Endodermal cell (in vitro differentiated cells): Measurements from ENCODE around the gene COPE. TPM values are rescaled to one million over a fixed set of nuclear protein-coding genes. Genes with fewer than 3 reads are reported as not detected.
"Not testable (repeated sequence)": the region's sequence is repeated elsewhere in the genome, so short reads cannot be mapped to it uniquely, and the experiment has no call there.

Experiments
- DNase-seq: peaks from one replicate; pipeline ENCODE4 v3.0.0-alpha.2; 2017
- H3K27ac ChIP-seq: 2 replicates; pipeline ENCODE4 v1.5.1; 2013; ENCODE audit warnings: mild to moderate bottlenecking, low read depth, low read length, moderate library complexity
- H3K27me3 ChIP-seq: 2 replicates; pipeline ENCODE4 v1.6.1; 2013; ENCODE audit warnings: mild to moderate bottlenecking, low read length, moderate library complexity; ENCODE audit not compliant: insufficient read depth, control insufficient read depth, poor library complexity, severe bottlenecking
- H3K36me3 ChIP-seq: 2 replicates; pipeline ENCODE4 v1.7.0; 2013; ENCODE audit warnings: mild to moderate bottlenecking, low read length, moderate library complexity; ENCODE audit not compliant: control insufficient read depth, insufficient read depth
- H3K4me1 ChIP-seq: one replicate; pipeline ENCODE4 v1.7.0; 2013; ENCODE audit warnings: low read length; ENCODE audit not compliant: control insufficient read depth, insufficient read depth
- H3K4me3 ChIP-seq: 2 replicates; pipeline ENCODE4 v1.5.1; 2013; ENCODE audit warnings: mild to moderate bottlenecking, low read length, moderate library complexity
- H3K9ac ChIP-seq: 2 replicates; pipeline ENCODE4 v1.6.1; 2013; ENCODE audit warnings: mild to moderate bottlenecking, low read length, moderate library complexity; ENCODE audit not compliant: poor library complexity, severe bottlenecking; ENCODE audit errors: extremely low read depth
- H3K9me3 ChIP-seq: 2 replicates; pipeline ENCODE4 v1.6.1; 2013; ENCODE audit warnings: mild to moderate bottlenecking, low read length, moderate library complexity; ENCODE audit not compliant: control insufficient read depth
- H3K27ac Mint-ChIP-seq: 2 replicates; pipeline ENCODE4 v1.8.0; 2020; ENCODE audit warnings: mixed read lengths
- H3K27me3 Mint-ChIP-seq: 2 replicates; pipeline ENCODE4 v1.8.0; 2021; ENCODE audit warnings: mild to moderate bottlenecking, mixed read lengths; ENCODE audit not compliant: insufficient read depth
- H3K36me3 Mint-ChIP-seq: 2 replicates; pipeline ENCODE4 v1.8.0; 2020; ENCODE audit warnings: low read depth, mixed read lengths
- H3K4me1 Mint-ChIP-seq: 2 replicates; pipeline ENCODE4 v1.8.0; 2020; ENCODE audit warnings: mixed read lengths
- H3K4me3 Mint-ChIP-seq: 2 replicates; pipeline ENCODE4 v1.8.0; 2020; ENCODE audit warnings: mild to moderate bottlenecking, moderate library complexity, mixed read lengths
- H3K9me3 Mint-ChIP-seq: 2 replicates; pipeline ENCODE4 v1.8.0; 2020; ENCODE audit warnings: mild to moderate bottlenecking, mixed read lengths
- CTCF ChIP-seq: fragments of 200-600 bp; sonication (generic); conservative IDR thresholded peaks from 2 replicates; pipeline ENCODE4 v1.5.0; 2021; ENCODE audit warnings: antibody characterized with exemption, mild to moderate bottlenecking
- WGBS, 2 experiments: methylation state at CpG; one replicate each; pipeline versions ENCODE4 v1.1.5 to v1.1.7; 2013; ENCODE audit warnings: missing lambda C conversion rate in 2 of 2, mixed read lengths in 1 of 2; ENCODE audit not compliant: insufficient coverage in 1 of 2, insufficient read length in 1 of 2; 5-methylcytosine and 5-hydroxymethylcytosine counted together
- total RNA-seq, 2 donors: library from RNA; stranded (reverse); fragmentation: NEBNext Ultra II Directional in 1 of 2; extraction: Animal tissue kit (Norgen Biotek cat#: 25700) in 1 of 2; gene quantifications; 2 replicates in 1 of 2; 3 replicates in 1 of 2; pipeline ENCODE4 v1.2.1, GENCODE V29; 2021

The COPE gene
- total RNA-seq, 2 donors from 2014 or later = 226 to 241 TPM

GRCh38 chr19:18921593-18921992 is 2.4 kb upstream of the COPE start:
- H3K4me1 ChIP-seq = no peaks in the 10 kb centered on the region
- TF ChIP-seq CTCF = no peak
- H3K27ac ChIP-seq = no peak overlapping the region
- DNase-seq = no peak
- no peaks in the 10 kb centered on the region for H3K9me3 ChIP-seq
- Mint-ChIP-seq H3K27ac (no peak overlapping the region), H3K4me3 (peak overlapping the region; percentile 95), H3K27me3 (no peaks in the 10 kb centered on the region), H3K36me3 (peaks cover 36% of the 10 kb centered on the region), H3K9me3 (no peaks in the 10 kb centered on the region), H3K4me1 (peaks cover 4% of the 10 kb centered on the region)
- H3K9ac ChIP-seq = no peak overlapping the region
- 91 to 96% methylated on average over 10 to 17 of the region's 17 CpGs for WGBS, 2 experiments
- H3K36me3 ChIP-seq = peaks cover 20% of the 10 kb centered on the region
- H3K4me3 ChIP-seq = no peak overlapping the region
- H3K27me3 ChIP-seq = no peaks in the 10 kb centered on the region

DNA sequence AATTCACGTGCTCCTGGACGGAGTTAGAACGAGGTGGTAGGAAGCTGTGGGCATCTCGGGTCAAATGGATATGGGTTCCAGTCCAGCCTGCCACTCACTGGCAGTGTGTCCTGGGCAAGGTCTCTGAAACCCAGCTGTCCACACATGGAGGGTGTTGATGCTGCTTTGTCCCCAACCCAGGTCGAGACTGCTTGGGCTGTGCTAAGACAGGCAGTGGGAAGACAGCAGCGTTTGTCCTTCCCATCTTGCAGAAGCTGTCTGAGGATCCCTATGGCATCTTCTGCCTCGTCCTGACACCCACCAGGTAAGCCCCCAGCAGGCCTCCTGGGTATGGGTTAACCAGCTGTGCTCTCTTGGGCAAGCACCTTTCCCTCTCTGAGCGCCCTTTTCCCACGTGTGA is 1.2 kb upstream of the COPE start:
- peaks cover 31% of the 10 kb centered on the region for H3K36me3 Mint-ChIP-seq
- DNase-seq = no peak
- Histone ChIP-seq H3K9me3 (no peaks in the 10 kb centered on the region), H3K27ac (no peak overlapping the region), H3K4me3 (peak overlapping the region; percentile 97), H3K9ac (peak overlapping the region; percentile 75), H3K27me3 (no peaks in the 10 kb centered on the region), H3K4me1 (no peaks in the 10 kb centered on the region), H3K36me3 (peaks cover 20% of the 10 kb centered on the region)
- H3K4me3 Mint-ChIP-seq = peak overlapping the region; percentile 95
- H3K9me3 Mint-ChIP-seq = no peaks in the 10 kb centered on the region
- TF ChIP-seq CTCF = no peak
- peaks cover 4% of the 10 kb centered on the region for H3K4me1 Mint-ChIP-seq
- 77 to 80% methylated on average over 8 to 9 of the region's 9 CpGs for WGBS, 2 experiments
- H3K27ac Mint-ChIP-seq = peak overlapping the region; percentile 91
- H3K27me3 Mint-ChIP-seq = no peaks in the 10 kb centered on the region

DNA sequence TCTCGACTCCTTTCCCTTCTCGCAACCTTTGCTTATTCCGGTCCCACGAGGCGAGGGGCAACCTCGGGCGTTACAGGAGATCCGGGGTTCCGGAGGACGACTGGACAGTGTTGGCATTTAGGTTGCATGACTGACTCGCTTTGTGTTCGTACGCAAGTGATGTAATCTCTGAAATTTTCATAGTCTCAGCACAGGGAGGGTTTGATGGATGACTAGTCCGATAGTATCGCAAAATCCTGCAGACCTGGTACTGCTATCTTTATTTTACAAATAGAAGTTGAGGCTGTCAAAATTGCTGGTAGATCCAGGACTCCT is 670 bp upstream of the COPE start:
- Histone ChIP-seq H3K27ac (no peak overlapping the region), H3K9me3 (no peaks in the 10 kb centered on the region), H3K27me3 (no peaks in the 10 kb centered on the region), H3K9ac (peak overlapping the region; percentile 75), H3K4me1 (no peaks in the 10 kb centered on the region), H3K36me3 (peaks cover 24% of the 10 kb centered on the region), H3K4me3 (peak overlapping the region; percentile 97)
- Mint-ChIP-seq H3K4me3 (peak overlapping the region; percentile 95), H3K4me1 (peaks cover 4% of the 10 kb centered on the region), H3K9me3 (no peaks in the 10 kb centered on the region), H3K27ac (peak overlapping the region; percentile 91), H3K36me3 (peaks cover 35% of the 10 kb centered on the region), H3K27me3 (no peaks in the 10 kb centered on the region)
- no peak for TF ChIP-seq CTCF
- 1 to 4% methylated on average over 13 to 15 of the region's 15 CpGs for WGBS, 2 experiments
- DNase-seq = no peak

DNA sequence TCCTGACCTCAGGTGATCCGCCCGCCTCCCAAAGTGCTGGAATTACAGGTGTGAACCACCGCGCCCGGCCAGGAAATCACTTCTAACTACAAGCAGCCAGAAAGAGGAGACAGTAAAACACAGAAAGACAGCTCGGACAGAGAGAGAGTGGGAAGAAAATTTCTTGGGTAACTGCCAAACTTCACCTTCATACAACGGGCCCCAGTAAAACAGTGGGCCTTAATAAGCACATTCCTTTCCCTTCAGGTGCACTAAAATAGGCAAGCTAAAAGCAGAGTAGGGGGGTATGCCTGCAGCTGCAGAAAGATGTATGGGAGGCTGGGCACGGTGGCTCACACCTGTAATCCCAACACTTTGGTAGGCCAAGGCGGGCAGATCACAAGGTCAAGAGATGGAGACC is 1.6 kb downstream of the COPE start:
- not testable (repeated sequence) for H3K9ac ChIP-seq, H3K27me3 ChIP-seq, H3K27me3 Mint-ChIP-seq, H3K4me1 ChIP-seq, DNase-seq, H3K4me1 Mint-ChIP-seq, H3K9me3 Mint-ChIP-seq, H3K9me3 ChIP-seq, H3K4me3 ChIP-seq, H3K27ac ChIP-seq
- peaks cover 23% of the 10 kb centered on the region for H3K36me3 ChIP-seq
- peak overlapping the region; percentile 55 for H3K27ac Mint-ChIP-seq
- peak overlapping the region; percentile 95 for H3K4me3 Mint-ChIP-seq
- peaks cover 28% of the 10 kb centered on the region for H3K36me3 Mint-ChIP-seq
- 100% methylated on average over 3 to 9 of the region's 9 CpGs for WGBS, 2 experiments
